Measurements from ENCODE around the gene FOXO3. TPM values are rescaled to one million over a fixed set of nuclear protein-coding genes. Genes with fewer than 3 reads are reported as not detected.

Gene FOXO3
- total and polyA plus RNA-seq, 2 of the 13 experiments (the other 11 are each of a cell fraction or from before 2014, with no cell fraction given), result 16.0 to 22.5 TPM

GRCh38 chr6:108562503-108562993 is 1.8 kb downstream of the FOXO3 start (continued):
- TF ChIP-seq EHMT2 (IDR thresholded peaks at IDR 0.05; ENCODE audit: borderline replicate concordance, low read depth, low read length) (0 out of 2 replicates have a peak, but pooled peaks have one; percentile 47), ZNF18 (CRISPR knock-in tag; IDR thresholded peaks at IDR 0.05; ENCODE audit: insufficient replicate concordance) (peak; percentile 44), SATB2 (CRISPR knock-in tag; IDR thresholded peaks at IDR 0.05) (no peak), ZNF510 (CRISPR knock-in tag; IDR thresholded peaks at IDR 0.05; ENCODE audit: low read depth) (no peak), ZNF724P (CRISPR knock-in tag; IDR thresholded peaks at IDR 0.05; ENCODE audit: borderline replicate concordance) (0 out of 2 replicates have a peak, but pooled peaks have one; percentile 12), ZNF781 (CRISPR knock-in tag; IDR thresholded peaks at IDR 0.05; ENCODE audit: borderline replicate concordance, not compliant biosample characterization) (peak; percentile 85), ZZZ3 (CRISPR knock-in tag; IDR thresholded peaks at IDR 0.05; ENCODE audit: borderline replicate concordance) (no peak), HCFC1 (IDR thresholded peaks at IDR 0.05; ENCODE audit: low read depth, low read length) (no peak), GABPB1 (CRISPR knock-in tag; IDR thresholded peaks at IDR 0.05) (peak; percentile 52; the same call in 1 of the 2 replicates), FOXM1 (CRISPR knock-in tag; IDR thresholded peaks at IDR 0.05) (no peak), PHF8 (CRISPR knock-in tag; IDR thresholded peaks at IDR 0.05) (peak; percentile 50; the same call in 1 of the 2 replicates), HMGXB4 (CRISPR knock-in tag; IDR thresholded peaks at IDR 0.05; ENCODE audit: borderline replicate concordance in 1 of 2, low read depth in 1 of 2) (no peak)
